ENCODE measurements around the gene LRRC71.

The LRRC71 gene

GRCh38 chr1:156898161-156898566 is 22.3 kb upstream of the LRRC71 start:
- no peaks in the 10 kb centered on the region for H3K9me3 Mint-ChIP-seq
- H3K4me3 Mint-ChIP-seq: no peak overlapping the region
- peaks cover 36% of the 10 kb centered on the region for H3K27me3 Mint-ChIP-seq
- H3K36me3 Mint-ChIP-seq (ENCODE audit: low read depth): no peaks in the 10 kb centered on the region
- H3K4me1 Mint-ChIP-seq (ENCODE audit: low read depth): peaks cover 3% of the 10 kb centered on the region
- H3K27ac Mint-ChIP-seq: no peak overlapping the region

GRCh38 chr1:156898971-156899664 is 21.3 kb upstream of the LRRC71 start:
- H3K9me3 Mint-ChIP-seq: no peaks in the 10 kb centered on the region
- peaks cover 30% of the 10 kb centered on the region for H3K27me3 Mint-ChIP-seq
- no peaks in the 10 kb centered on the region for H3K36me3 Mint-ChIP-seq (ENCODE audit: low read depth)
- H3K4me1 Mint-ChIP-seq (ENCODE audit: low read depth): peaks cover 3% of the 10 kb centered on the region
- H3K27ac Mint-ChIP-seq: no peak overlapping the region
- no peak overlapping the region for H3K4me3 Mint-ChIP-seq

GRCh38 chr1:156899956-156900718 is 20.3 kb upstream of the LRRC71 start:
- no peak overlapping the region for H3K4me3 Mint-ChIP-seq
- H3K9me3 Mint-ChIP-seq: no peaks in the 10 kb centered on the region
- H3K27ac Mint-ChIP-seq: no peak overlapping the region
- peaks cover 24% of the 10 kb centered on the region for H3K27me3 Mint-ChIP-seq
- peaks cover 3% of the 10 kb centered on the region for H3K4me1 Mint-ChIP-seq (ENCODE audit: low read depth)
- H3K36me3 Mint-ChIP-seq (ENCODE audit: low read depth): no peaks in the 10 kb centered on the region

DNA sequence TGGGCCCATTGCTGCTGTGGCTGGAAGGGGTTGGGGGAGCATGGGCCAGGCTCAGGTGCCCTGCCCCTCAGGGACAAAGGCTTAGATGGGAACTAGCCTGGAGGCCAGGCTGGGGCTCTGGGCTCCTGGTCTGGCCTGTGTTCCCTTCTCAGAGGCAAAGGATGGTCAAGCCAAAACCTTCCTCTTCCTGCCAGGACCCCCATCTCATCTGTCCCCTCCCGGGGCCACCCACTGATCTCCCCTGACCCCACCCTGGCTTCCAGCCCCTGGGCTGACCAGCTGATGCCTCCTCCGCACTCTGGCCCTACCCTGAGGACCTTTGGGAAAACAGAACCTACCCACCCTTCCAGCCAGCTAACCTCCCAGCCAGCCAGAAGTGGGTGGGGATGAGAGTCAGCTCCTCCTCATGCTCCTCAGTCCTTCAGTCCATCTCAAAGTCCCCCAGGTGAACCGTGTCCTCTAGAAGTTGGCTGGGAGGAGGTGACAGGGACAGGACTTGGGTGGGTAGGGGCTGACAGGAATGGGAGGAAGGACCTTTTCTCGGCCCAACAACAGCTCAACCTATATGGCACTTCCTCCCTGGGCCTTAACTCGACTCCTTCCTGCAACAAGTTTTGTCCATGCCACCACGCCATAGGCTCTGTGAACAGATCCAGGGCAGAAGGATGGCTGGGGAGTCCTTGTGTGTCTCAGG is 19.4 kb upstream of the LRRC71 start:
- H3K9me3 Mint-ChIP-seq: no peaks in the 10 kb centered on the region
- H3K27me3 Mint-ChIP-seq: peaks cover 24% of the 10 kb centered on the region
- no peak overlapping the region for H3K4me3 Mint-ChIP-seq
- H3K4me1 Mint-ChIP-seq (ENCODE audit: low read depth): peaks cover 3% of the 10 kb centered on the region
- no peak overlapping the region for H3K27ac Mint-ChIP-seq
- no peaks in the 10 kb centered on the region for H3K36me3 Mint-ChIP-seq (ENCODE audit: low read depth)

- no peak overlapping the region for H3K4me3 Mint-ChIP-seq
- H3K27ac Mint-ChIP-seq: no peak overlapping the region
- H3K4me1 Mint-ChIP-seq (ENCODE audit: low read depth): peaks cover 3% of the 10 kb centered on the region
- peaks cover 24% of the 10 kb centered on the region for H3K27me3 Mint-ChIP-seq
- no peaks in the 10 kb centered on the region for H3K36me3 Mint-ChIP-seq (ENCODE audit: low read depth)
- no peaks in the 10 kb centered on the region for H3K9me3 Mint-ChIP-seq
Measured at GRCh38 chr1:156901590-156901900, 18.9 kb upstream of the LRRC71 start.

DNA sequence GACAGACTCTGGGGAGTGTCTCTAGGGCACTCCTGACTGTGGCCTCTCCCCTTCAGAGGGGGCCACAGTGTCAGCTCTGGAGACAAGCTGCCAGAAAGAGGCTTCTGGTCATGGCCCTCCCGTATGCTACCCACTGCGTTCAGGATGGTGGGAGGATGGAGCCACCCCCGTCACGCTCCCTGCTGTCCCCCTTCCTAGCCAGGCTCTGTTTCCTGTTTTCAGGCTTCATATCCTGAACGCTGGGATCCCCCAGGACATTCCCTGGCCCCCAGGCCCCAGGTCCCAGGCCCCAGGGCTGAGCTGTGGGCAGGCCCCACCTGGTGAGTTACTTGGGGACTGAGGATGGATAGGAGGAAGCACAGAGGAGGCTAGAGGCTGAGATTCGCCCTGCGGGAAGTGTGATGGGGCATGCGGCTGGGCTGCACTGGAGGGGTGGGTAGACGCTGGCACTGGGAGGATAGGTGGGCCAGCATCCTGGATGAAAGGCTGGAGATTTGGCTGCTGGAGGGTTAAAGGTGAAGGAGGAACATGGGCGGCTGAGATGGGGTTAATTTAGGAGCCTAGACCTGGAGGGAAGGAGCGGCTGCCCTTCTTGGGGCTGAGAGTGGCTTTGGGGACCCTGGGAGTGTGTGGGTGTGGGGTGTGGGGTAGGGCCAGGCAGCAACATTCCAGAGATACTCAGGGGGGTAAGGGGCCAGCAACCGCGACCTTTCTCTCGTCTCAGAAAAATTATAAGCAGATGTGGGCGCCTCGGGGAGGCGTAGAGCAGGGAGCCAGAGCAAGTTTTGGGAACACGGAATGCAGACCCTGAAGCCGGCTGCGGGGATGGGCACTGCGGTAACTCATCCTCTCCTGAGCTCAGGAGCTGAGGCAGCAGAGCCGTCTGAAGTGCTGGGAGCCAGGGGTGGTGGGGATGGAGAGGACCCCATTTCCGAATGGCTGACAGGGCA is 18.2 kb upstream of the LRRC71 start:
- Mint-ChIP-seq H3K9me3 (no peaks in the 10 kb centered on the region), H3K4me3 (no peak overlapping the region), H3K27me3 (peaks cover 21% of the 10 kb centered on the region), H3K27ac (no peak overlapping the region), H3K36me3 (ENCODE audit: low read depth) (no peaks in the 10 kb centered on the region), H3K4me1 (ENCODE audit: low read depth) (peaks cover 3% of the 10 kb centered on the region)

DNA sequence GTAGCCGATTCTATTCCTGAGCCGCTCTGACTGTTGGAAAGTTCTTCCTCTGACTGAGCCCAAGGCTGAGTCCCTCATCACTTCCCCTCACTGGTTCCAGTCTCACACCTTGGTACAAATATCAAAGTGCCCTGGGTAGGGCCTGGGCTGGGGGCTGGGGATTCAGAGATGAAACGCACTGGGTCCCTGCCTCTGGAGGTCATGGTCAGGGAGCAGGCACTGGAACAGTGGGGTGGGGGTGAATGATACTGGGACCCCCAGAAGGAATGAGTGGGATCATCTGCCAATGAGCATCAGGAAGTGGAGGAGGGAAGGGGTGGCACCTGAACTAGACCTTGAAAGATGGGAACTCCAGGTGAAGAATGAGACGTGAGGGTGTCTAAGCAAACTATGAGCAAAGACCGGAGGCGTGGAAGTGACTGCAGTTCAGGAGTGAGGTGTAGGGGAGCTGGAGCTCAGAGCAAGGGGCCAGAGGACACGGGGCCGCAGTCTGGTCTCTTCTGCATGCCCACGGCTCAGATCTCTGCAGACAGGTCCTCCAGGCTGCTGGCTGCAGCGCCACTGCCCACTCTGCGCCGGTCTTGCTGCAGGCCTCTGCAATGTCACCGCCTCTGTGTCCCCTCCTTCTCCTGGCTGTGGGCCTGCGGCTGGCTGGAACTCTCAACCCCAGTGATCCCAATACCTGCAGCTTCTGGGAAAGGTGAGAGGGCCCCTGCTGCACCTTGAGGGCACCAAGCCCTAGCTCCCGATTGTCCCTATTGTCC is 16.9 kb upstream of the LRRC71 start:
- Mint-ChIP-seq H3K27ac (no peak overlapping the region), H3K9me3 (no peaks in the 10 kb centered on the region), H3K4me1 (ENCODE audit: low read depth) (no peaks in the 10 kb centered on the region), H3K27me3 (peaks cover 16% of the 10 kb centered on the region), H3K4me3 (no peak overlapping the region), H3K36me3 (ENCODE audit: low read depth) (no peaks in the 10 kb centered on the region)

GRCh38 chr1:156904187-156904959 is 16.1 kb upstream of the LRRC71 start:
- Mint-ChIP-seq H3K36me3 (ENCODE audit: low read depth) (no peaks in the 10 kb centered on the region), H3K27ac (no peak overlapping the region), H3K27me3 (peaks cover 8% of the 10 kb centered on the region), H3K4me1 (ENCODE audit: low read depth) (no peaks in the 10 kb centered on the region), H3K4me3 (no peak overlapping the region), H3K9me3 (no peaks in the 10 kb centered on the region)

GRCh38 chr1:156905176-156905575 is 15.3 kb upstream of the LRRC71 start:
- Mint-ChIP-seq H3K27ac (no peak overlapping the region), H3K4me1 (ENCODE audit: low read depth) (no peaks in the 10 kb centered on the region), H3K9me3 (no peaks in the 10 kb centered on the region), H3K4me3 (no peak overlapping the region), H3K27me3 (peaks cover 8% of the 10 kb centered on the region), H3K36me3 (ENCODE audit: low read depth) (no peaks in the 10 kb centered on the region)

GRCh38 chr1:156905651-156906050 is 14.8 kb upstream of the LRRC71 start:
- no peaks in the 10 kb centered on the region for H3K9me3 Mint-ChIP-seq

DNA sequence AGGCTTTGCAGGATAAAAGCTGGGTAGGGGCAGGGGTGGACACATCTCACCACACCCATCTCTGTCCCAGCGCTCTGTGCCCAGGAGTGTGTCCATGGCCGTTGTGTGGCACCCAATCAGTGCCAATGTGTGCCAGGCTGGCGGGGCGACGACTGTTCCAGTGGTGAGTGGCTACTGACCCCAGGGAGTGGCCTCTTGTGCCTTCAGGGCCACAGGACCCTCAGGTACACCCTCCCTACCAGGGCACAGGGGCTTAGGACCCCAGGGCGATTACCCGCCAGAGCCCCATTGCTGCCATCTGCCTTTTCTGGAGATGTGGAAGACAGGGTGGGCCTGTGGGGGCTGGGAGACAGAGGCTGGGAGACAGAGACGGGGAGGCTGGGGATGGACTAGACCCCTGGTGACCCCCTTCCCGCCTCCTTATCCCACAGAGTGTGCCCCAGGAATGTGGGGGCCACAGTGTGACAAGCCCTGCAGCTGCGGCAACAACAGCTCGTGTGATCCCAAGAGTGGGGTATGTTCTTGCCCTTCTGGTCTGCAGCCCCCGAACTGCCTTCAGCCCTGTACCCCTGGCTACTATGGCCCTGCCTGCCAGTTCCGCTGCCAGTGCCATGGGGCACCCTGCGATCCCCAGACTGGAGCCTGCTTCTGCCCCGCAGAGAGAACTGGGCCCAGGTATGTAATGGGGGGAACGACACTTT is 14.1 kb upstream of the LRRC71 start:
- H3K36me3 Mint-ChIP-seq (ENCODE audit: low read depth): no peaks in the 10 kb centered on the region
- H3K4me1 Mint-ChIP-seq (ENCODE audit: low read depth): no peaks in the 10 kb centered on the region
- no peak overlapping the region for H3K27ac Mint-ChIP-seq

More at GRCh38 chr1:156905651-156906050, 14.8 kb upstream of the LRRC71 start:
- Mint-ChIP-seq H3K27me3 (peaks cover 9% of the 10 kb centered on the region), H3K36me3 (ENCODE audit: low read depth) (no peaks in the 10 kb centered on the region), H3K4me3 (no peak overlapping the region), H3K4me1 (ENCODE audit: low read depth) (no peaks in the 10 kb centered on the region), H3K27ac (no peak overlapping the region)

DNA sequence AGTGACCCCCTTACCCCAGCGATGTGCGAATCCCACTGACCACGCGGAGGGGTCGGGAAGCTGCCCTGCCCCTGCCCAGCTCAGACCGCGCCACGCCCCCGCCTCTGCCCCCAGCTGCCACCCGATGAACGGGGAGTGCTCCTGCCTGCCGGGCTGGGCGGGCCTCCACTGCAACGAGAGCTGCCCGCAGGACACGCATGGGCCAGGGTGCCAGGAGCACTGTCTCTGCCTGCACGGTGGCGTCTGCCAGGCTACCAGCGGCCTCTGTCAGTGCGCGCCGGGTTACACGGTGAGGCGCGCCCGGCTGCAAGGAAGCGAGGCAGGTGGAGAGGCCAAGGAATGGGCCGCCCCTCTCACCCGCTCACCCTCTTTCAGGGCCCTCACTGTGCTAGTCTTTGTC is 11.9 kb upstream of the LRRC71 start:
- no peaks in the 10 kb centered on the region for H3K4me1 Mint-ChIP-seq (ENCODE audit: low read depth)
- no peaks in the 10 kb centered on the region for H3K9me3 Mint-ChIP-seq
- H3K36me3 Mint-ChIP-seq (ENCODE audit: low read depth): no peaks in the 10 kb centered on the region
- no peak overlapping the region for H3K27ac Mint-ChIP-seq
- no peak overlapping the region for H3K4me3 Mint-ChIP-seq
- peaks cover 15% of the 10 kb centered on the region for H3K27me3 Mint-ChIP-seq

More for the DNA sequence above, 14.1 kb upstream of the LRRC71 start:
- Mint-ChIP-seq H3K27me3 (peaks cover 15% of the 10 kb centered on the region), H3K4me3 (no peak overlapping the region), H3K9me3 (no peaks in the 10 kb centered on the region)

- Mint-ChIP-seq H3K4me1 (ENCODE audit: low read depth) (no peaks in the 10 kb centered on the region), H3K27me3 (peaks cover 15% of the 10 kb centered on the region), H3K27ac (no peak overlapping the region), H3K4me3 (no peak overlapping the region), H3K9me3 (no peaks in the 10 kb centered on the region), H3K36me3 (ENCODE audit: low read depth) (no peaks in the 10 kb centered on the region)
Measured at GRCh38 chr1:156908955-156909354, 11.5 kb upstream of the LRRC71 start.

All from stimulated activated naive CD8-positive, alpha-beta T cell treated with anti-CD3 and anti-CD28 coated beads, Interleukin-15, Interleukin-2, amounts not matched to agents 100 ng/mL and 50 ng/mL, for 24 hours (primary cell).